Cardiac fibroblast (primary cell): ENCODE results near the gene ARHGAP29.

ENCODE experiments used
- DNase-seq, 2 donors: peaks; one replicate each; pipeline versions ENCODE4 v3.0.0 to v3.0.0-alpha.2; 2010; ENCODE audit warnings: low read depth in 2 of 2
- H3K4me3 ChIP-seq, 2 donors: replicated peaks in 1 of 2; 1 replicate in 1 of 2; 2 replicates in 1 of 2; pipeline ENCODE4 v1.5.1; 2011; ENCODE audit warnings: low read depth in 2 of 2, low read length in 2 of 2, mild to moderate bottlenecking in 2 of 2, moderate library complexity in 1 of 2
- TF ChIP-seq, protein P1 (sequence below): IDR thresholded peaks from one replicate; pipeline ENCODE4 v1.5.1; 2011; ENCODE audit warnings: low read depth, mild to moderate bottlenecking, low read length, inconsistent platforms

The ARHGAP29 gene

DNA sequence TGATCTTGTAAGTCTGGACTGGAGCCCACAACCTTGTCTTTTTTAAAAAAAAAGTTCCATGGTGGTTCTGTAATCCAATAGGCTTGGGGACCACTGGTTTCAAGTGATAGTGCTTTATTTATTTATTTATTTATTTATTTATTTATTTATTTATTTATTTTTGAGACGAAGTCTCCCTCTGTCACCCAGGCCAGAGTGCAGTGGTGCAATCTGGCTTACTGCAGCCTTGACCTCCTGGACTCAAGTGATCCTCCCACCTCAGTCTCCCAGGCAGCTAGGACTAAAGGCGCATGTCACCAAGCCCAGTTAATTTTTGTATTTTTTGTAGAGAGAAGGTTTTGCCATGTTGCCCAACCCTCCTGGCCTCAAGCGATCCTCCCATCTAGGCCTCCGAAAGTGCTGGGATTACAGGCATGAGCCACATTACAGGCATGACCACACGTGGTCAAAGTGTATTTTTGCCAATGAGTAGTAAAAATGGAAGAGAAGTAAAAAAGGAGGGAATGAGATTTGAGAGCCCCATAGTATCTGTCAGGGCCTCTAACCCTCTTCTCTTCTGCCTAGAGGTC, 44.8 kb upstream of the ARHGAP29 start:
- TF ChIP-seq, protein P1, sequence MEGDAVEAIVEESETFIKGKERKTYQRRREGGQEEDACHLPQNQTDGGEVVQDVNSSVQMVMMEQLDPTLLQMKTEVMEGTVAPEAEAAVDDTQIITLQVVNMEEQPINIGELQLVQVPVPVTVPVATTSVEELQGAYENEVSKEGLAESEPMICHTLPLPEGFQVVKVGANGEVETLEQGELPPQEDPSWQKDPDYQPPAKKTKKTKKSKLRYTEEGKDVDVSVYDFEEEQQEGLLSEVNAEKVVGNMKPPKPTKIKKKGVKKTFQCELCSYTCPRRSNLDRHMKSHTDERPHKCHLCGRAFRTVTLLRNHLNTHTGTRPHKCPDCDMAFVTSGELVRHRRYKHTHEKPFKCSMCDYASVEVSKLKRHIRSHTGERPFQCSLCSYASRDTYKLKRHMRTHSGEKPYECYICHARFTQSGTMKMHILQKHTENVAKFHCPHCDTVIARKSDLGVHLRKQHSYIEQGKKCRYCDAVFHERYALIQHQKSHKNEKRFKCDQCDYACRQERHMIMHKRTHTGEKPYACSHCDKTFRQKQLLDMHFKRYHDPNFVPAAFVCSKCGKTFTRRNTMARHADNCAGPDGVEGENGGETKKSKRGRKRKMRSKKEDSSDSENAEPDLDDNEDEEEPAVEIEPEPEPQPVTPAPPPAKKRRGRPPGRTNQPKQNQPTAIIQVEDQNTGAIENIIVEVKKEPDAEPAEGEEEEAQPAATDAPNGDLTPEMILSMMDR = no peak
- DNase-seq = no peak
- H3K4me3 ChIP-seq = no peak overlapping the region

DNA sequence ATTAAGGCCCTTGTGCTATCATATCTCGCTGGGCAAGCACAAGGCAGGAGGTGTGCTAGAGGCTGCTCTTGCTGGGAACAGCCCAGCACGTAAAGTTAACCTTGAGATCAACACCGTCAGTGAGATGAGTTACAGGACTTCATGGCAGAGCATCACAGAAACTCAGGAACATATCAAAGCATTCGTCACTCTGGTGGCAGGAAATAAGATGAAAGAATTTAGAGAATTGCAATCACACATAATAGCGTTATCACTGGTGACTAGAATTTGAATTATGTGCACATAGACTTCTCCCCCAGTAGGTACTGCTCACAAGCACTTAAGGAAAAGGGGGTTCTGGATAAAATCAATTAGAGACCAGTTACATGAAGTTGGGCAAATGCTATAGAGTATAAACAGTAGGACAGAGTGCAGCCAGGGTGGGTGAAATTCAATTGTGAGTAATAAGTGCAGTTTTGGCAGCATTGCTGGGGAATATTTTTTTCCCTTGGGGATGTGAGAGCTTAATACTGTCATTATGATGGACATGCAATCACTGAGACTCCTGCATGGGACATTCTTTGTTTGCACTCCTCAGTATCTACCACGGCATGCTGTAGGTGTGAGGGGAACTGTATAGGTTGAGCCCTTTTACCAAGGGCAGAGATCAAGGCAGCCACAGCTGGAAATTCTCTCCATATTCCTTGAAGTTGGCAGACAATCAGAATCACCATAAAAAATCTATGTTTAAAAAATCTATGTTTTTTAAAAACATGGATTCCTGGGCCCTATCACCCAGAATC, 44.2 kb upstream of the ARHGAP29 start:
- TF ChIP-seq, protein P1 = no peak
- no peak overlapping the region for H3K4me3 ChIP-seq
- DNase-seq = peak; percentile 49 to 71

DNA sequence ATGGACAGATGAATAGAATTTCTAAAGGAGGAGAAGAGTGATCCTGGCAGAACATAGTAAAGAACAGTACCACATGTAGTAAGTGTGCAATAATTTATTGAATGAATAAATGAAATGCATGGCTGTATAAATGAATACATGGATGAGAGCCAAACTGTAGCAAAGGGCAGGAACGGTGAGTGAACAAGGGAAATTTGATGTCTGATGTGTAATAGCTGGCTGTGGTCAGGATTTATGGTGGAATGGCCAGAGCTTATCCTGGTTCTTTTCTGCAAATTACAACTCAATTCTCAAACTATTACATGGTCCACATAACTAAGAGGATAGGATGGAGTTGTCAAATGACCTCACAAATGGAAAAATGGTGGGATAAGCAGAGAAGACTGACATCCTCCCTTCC, 43.2 kb upstream of the ARHGAP29 start:
- H3K4me3 ChIP-seq = no peak overlapping the region
- DNase-seq = no peak
- TF ChIP-seq, protein P1 = no peak

DNA sequence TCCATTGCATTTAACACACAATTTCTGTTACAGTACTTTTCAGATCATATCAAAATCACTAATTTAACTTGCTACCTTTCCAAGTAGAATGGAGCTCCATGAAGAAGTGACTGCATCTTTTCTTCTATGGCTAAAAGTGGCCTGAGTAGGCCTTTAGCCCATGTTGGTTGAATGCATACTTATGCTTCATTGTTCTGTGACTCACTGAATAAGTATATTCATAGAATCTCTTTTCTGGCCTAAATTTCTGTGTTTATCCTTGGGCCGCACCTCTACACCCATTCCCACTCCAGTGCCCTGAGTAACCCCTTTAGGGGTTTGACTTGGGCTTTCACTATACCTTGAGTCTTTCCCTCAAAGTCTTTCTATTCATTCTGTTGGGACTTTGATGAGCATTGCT, 42.1 kb upstream of the ARHGAP29 start:
- DNase-seq = peak in 1 of 2 donors; percentile 60
- TF ChIP-seq, protein P1 = no peak
- H3K4me3 ChIP-seq = no peak overlapping the region

DNA sequence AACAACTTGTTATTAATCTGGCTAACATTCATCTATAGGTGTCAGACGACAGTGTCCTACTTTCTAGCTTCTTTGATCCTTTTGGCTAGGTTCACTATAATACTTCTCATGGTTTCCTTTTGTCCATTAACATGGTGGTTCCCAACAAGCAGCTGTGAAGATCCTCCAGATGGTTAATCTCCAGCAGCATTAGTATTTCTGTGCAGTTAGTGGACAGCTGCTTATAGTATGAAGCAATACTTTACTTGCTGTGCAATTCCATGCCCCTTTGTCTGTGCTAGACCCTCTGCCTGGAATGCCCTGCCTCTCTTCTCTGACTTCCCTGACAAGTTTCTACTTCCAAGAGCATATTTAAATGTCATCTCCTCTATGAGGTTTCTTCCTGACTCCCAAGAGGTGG, 41.7 kb upstream of the ARHGAP29 start:
- H3K4me3 ChIP-seq = no peak overlapping the region
- TF ChIP-seq, protein P1 = no peak
- DNase-seq = peak in 1 of 2 donors; percentile 31

DNA sequence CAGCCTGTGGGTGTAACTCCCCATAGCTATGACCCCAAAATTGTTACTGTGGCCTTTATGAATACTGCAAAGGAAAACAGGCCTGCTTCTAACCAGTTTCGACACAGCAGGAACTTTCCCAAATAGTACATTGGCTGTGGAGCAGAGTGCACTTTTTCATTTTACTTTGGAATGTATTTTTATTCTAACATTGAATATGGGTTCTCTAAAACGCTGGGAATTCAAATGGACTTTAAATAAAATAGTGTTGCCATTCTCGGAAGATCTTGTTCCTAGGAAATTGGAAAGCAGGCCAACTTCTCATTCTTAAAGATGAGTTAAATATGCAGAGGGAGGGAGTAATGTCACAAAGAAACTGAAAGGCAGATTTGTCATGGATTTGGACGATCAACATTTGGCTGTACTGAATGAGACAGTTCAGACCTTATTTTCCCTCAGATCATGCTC, 39.6 kb upstream of the ARHGAP29 start:
- TF ChIP-seq, protein P1 = no peak
- no peak overlapping the region for H3K4me3 ChIP-seq
- peak; percentile 68 to 73 for DNase-seq
